ENCODE measurements around the gene FRY.

DNA sequence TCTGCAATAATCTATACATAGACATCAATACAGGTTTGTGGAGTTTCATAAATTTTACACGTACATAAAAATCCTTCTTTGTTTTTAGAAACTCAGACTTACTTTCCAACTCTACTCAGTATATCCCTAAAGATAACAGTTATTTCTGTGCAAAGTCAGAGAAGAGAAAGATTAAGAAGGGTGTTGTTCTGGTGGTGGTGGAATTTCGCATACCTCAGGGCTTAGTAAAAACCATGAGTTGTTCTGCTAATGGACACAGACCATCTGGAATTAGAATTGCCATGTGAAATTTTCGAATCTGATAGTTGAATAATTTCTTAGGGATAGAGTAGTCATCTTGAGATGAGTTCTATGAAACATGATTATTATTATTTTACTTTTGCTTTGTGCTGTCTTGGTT is 180.8 kb downstream of the FRY start:
- TF ChIP-seq, protein P1, sequence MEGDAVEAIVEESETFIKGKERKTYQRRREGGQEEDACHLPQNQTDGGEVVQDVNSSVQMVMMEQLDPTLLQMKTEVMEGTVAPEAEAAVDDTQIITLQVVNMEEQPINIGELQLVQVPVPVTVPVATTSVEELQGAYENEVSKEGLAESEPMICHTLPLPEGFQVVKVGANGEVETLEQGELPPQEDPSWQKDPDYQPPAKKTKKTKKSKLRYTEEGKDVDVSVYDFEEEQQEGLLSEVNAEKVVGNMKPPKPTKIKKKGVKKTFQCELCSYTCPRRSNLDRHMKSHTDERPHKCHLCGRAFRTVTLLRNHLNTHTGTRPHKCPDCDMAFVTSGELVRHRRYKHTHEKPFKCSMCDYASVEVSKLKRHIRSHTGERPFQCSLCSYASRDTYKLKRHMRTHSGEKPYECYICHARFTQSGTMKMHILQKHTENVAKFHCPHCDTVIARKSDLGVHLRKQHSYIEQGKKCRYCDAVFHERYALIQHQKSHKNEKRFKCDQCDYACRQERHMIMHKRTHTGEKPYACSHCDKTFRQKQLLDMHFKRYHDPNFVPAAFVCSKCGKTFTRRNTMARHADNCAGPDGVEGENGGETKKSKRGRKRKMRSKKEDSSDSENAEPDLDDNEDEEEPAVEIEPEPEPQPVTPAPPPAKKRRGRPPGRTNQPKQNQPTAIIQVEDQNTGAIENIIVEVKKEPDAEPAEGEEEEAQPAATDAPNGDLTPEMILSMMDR (conservative IDR thresholded peaks at IDR 0.05; ENCODE audit: low read depth, low read length): no peak
- no peak for TF ChIP-seq EZH2 (IDR thresholded peaks at IDR 0.05; ENCODE audit: low read length, unreplicated experiment)

All from PC-3 (cell line).